Stimulated activated CD4-positive, alpha-beta T cell treated with anti-CD3 and anti-CD28 coated beads, Interleukin-2, amount 100 ng/mL, for 48 hours (primary cell): ENCODE measurements around the gene GVQW3.

Experiments
- DNase-seq, 2 donors: peaks; one replicate each; pipeline ENCODE4 v3.0.0-alpha.2; 2020

The GVQW3 gene

GRCh38 chr11:76448506-76448905, 67.4 kb downstream of the GVQW3 start:
- DNase-seq, result no peak

GRCh38 chr11:76453248-76453647, 72.1 kb downstream of the GVQW3 start:
- no peak for DNase-seq

GRCh38 chr11:76455331-76455730, 74.2 kb downstream of the GVQW3 start:
- DNase-seq, result no peak

GRCh38 chr11:76455931-76456330, 74.8 kb downstream of the GVQW3 start:
- DNase-seq, result no peak

GRCh38 chr11:76456571-76456970, 75.4 kb downstream of the GVQW3 start:
- DNase-seq, result no peak
